Measurements from ENCODE around the gene KIAA1191. TPM values are rescaled to one million over a fixed set of nuclear protein-coding genes. Genes with fewer than 3 reads are reported as not detected.
A peak's percentile ranks its signal among the peaks of the same experiment; 100 is the strongest.

KIAA1191 gene
- total RNA-seq, 1 experiment from 2014 or later = 128 TPM

GRCh38 chr5:176405656-176406435 is 44.3 kb upstream of the KIAA1191 start:
- Mint-ChIP-seq H3K4me1 (peaks cover 7 to 9% of the 10 kb centered on the region in 2 experiments; a peak in 2 of 4 replicates), H3K27ac (peak overlapping the region in 2 of 3 experiments; percentile 66 to 84; a peak in 2 of 7 replicates), H3K4me3 (no peak overlapping the region), H3K9me3 (no peaks in the 10 kb centered on the region), H3K27me3 (ENCODE audit: low read depth) (no peaks in the 10 kb centered on the region), H3K36me3 (ENCODE audit: insufficient read depth in 1 of 3, low read depth in 3 of 3) (peaks cover 0 to 13% (median 5%) of the 10 kb centered on the region in 3 experiments; a peak in 2 of 7 replicates)
- Histone ChIP-seq H2AK5ac (ENCODE audit: insufficient read length, low read length) (no peak overlapping the region), H2AFZ (ENCODE audit: low read length) (no peak overlapping the region), H2BK15ac (ENCODE audit: low read depth, low read length) (no peak overlapping the region), H3K14ac (ENCODE audit: insufficient read depth, low read length) (no peak overlapping the region), H2BK12ac (ENCODE audit: insufficient read length, low read depth, low read length) (no peak overlapping the region), H3K79me1 (ENCODE audit: insufficient read depth, low read depth, low read length, poor library complexity, severe bottlenecking) (no peaks in the 10 kb centered on the region), H3T11ph (ENCODE audit: low read length) (no peak overlapping the region), H3K79me2 (ENCODE audit: insufficient read depth, low read length) (no peaks in the 10 kb centered on the region), H3K4me1 (ENCODE audit: insufficient read depth, low read length) (no peaks in the 10 kb centered on the region), H3K18ac (ENCODE audit: insufficient read length, low read depth, low read length) (no peak overlapping the region), H3K4ac (ENCODE audit: low read depth, low read length) (no peak overlapping the region), H2BK120ac (ENCODE audit: low read depth, low read length, poor library complexity, severe bottlenecking) (no peak overlapping the region), H3K23ac (ENCODE audit: insufficient read length, low read depth, low read length) (no peak overlapping the region), H2BK20ac (ENCODE audit: low read depth, low read length, poor library complexity, severe bottlenecking) (no peak overlapping the region), H3K27me3 (ENCODE audit: insufficient read depth, low read length) (no peaks in the 10 kb centered on the region), H3K27ac (ENCODE audit: insufficient read length, low read depth, low read length) (no peak overlapping the region), H4K8ac (replicated peaks; ENCODE audit: insufficient read length, low read depth, low read length) (no peak overlapping the region), H3K9ac (ENCODE audit: extremely low read depth, insufficient read length, low read length) (no peak overlapping the region), H4K5ac (ENCODE audit: insufficient read length, low read depth, low read length) (no peak overlapping the region), H3K4me2 (ENCODE audit: insufficient read depth, insufficient read length, low read length) (no peak overlapping the region), H4K91ac (ENCODE audit: insufficient read length, low read depth, low read length) (no peak overlapping the region), H3K9me3 (ENCODE audit: control insufficient read depth, low read depth, low read length) (no peaks in the 10 kb centered on the region), H3K56ac (ENCODE audit: insufficient read length, low read depth, low read length) (no peak overlapping the region), H2BK5ac (ENCODE audit: insufficient read length, low read length) (no peak overlapping the region), H3K23me2 (ENCODE audit: insufficient read length, low read depth, low read length, poor library complexity, severe bottlenecking) (no peaks in the 10 kb centered on the region), H4K20me1 (ENCODE audit: control insufficient read depth, insufficient read depth, insufficient read length) (no peaks in the 10 kb centered on the region)
- TF ChIP-seq CTCF (conservative IDR thresholded peaks at IDR 0.05) = peak; percentile 72
- DNase-seq = peak; percentile 76
- no CpG with 5 or more reads among the region's 20 CpGs for WGBS (ENCODE audit: extremely low coverage, insufficient read length, low lambda C conversion rate)

Measured in H9 (cell line).